GM12878 (cell line): Measurements from ENCODE around the gene TMPRSS7. TPM values are rescaled to one million over a fixed set of nuclear protein-coding genes. Genes with fewer than 3 reads are reported as not detected.

Experiments used
- CHD2 ChIP-seq: IDR thresholded peaks from 2 replicates; pipeline ENCODE4 v1.6.1; 2011; ENCODE audit warnings: low read depth, low read length, improper control_type of control experiment, borderline replicate concordance
- CREB1 ChIP-seq: IDR thresholded peaks from 2 replicates; pipeline ENCODE4 v1.6.1; 2012; ENCODE audit warnings: low read depth, mild to moderate bottlenecking, inconsistent platforms
- EP300 ChIP-seq, 2 experiments: fragments of 150-350 bp in 1 of 2; IDR thresholded peaks; 2 replicates each; pipeline ENCODE4 v1.6.1; 2011 to 2012; ENCODE audit warnings: low read depth in 2 of 2, low read length in 2 of 2, borderline replicate concordance in 1 of 2, improper control_type of control experiment in 1 of 2, inconsistent platforms in 1 of 2; ENCODE audit not compliant: control insufficient read depth in 1 of 2
- EZH2 ChIP-seq: IDR thresholded peaks from 2 replicates; pipeline ENCODE4 v1.6.1; 2012; ENCODE audit warnings: low read depth, mild to moderate bottlenecking, control low read depth, inconsistent platforms, low read length, borderline replicate concordance; ENCODE audit not compliant: control insufficient read depth
- MYB ChIP-seq: fragments of 150-350 bp; IDR thresholded peaks from 2 replicates; pipeline ENCODE4 v1.6.1; 2014; ENCODE audit warnings: mild to moderate bottlenecking, low read depth, low read length, borderline replicate concordance
- NRF1 ChIP-seq: conservative IDR thresholded peaks from 2 replicates; pipeline ENCODE4 v1.6.1; 2011; ENCODE audit warnings: mild to moderate bottlenecking, low read depth, low read length, improper control_type of control experiment
- PAX8 ChIP-seq: fragments of 450-650 bp; IDR thresholded peaks from 2 replicates; pipeline ENCODE4 v1.6.1; 2017; ENCODE audit warnings: mild to moderate bottlenecking, moderate library complexity
- RB1 ChIP-seq: fragments of 450-650 bp; formaldehyde crosslinking; IDR thresholded peaks from 2 replicates; pipeline ENCODE4 v1.6.1; 2017; ENCODE audit warnings: mild to moderate bottlenecking, borderline replicate concordance
- RELA ChIP-seq: fragments of 450-650 bp; IDR thresholded peaks from 2 replicates; pipeline ENCODE4 v1.8.0; 2014; ENCODE audit warnings: borderline replicate concordance; ENCODE audit not compliant: partially characterized antibody
- SMAD1 ChIP-seq: fragments of 450-650 bp; IDR thresholded peaks from 2 replicates; pipeline ENCODE4 v1.6.1; 2018; ENCODE audit warnings: mild to moderate bottlenecking, low read depth; ENCODE audit not compliant: partially characterized antibody
- SMAD5 ChIP-seq: IDR thresholded peaks from 2 replicates; pipeline ENCODE4 v1.6.1; 2016; ENCODE audit warnings: antibody characterized with exemption, low read depth
- SUZ12 ChIP-seq: fragments of 200-600 bp; sonication (generic); IDR thresholded peaks from one replicate; pipeline ENCODE4 v1.6.1; 2018; ENCODE audit warnings: antibody characterized with exemption, mild to moderate bottlenecking; ENCODE audit not compliant: unreplicated experiment
- TBL1XR1 ChIP-seq: IDR thresholded peaks from 2 replicates; pipeline ENCODE4 v1.6.1; 2012; ENCODE audit warnings: low read depth, low read length, improper control_type of control experiment
- TCF7 ChIP-seq: IDR thresholded peaks from 2 replicates; pipeline ENCODE4 v1.6.1; 2014; ENCODE audit warnings: antibody characterized with exemption, borderline replicate concordance
- YY1 ChIP-seq: IDR thresholded peaks from 2 replicates; pipeline ENCODE4 v1.6.1; 2011; ENCODE audit warnings: low read depth, mild to moderate bottlenecking, low read length
- ZNF384 ChIP-seq: IDR thresholded peaks from 2 replicates; pipeline ENCODE4 v1.6.1; 2012; ENCODE audit warnings: low read depth, mild to moderate bottlenecking, low read length, improper control_type of control experiment, borderline replicate concordance
- polyA plus RNA-seq, 11 experiments: library from polyadenylated mRNA; depleted of rRNA in 4 of 11; unstranded in 6 of 11; stranded (reverse) in 5 of 11; fragments of >200 nt; fragmentation: Nextera tagmentation in 4 of 11; fragmentation: Illumina TruSeq in 1 of 11; extraction: Ambion mirVana in 4 of 11; extraction: Trizol in 1 of 11; gene quantifications; 1 replicate in 1 of 11; 2 replicates in 10 of 11; pipeline versions ENCODE4 v1.2.1 to v1.2.3, GENCODE V29; 2011 to 2016; ENCODE audit warnings: inconsistent platforms in 2 of 11, missing spikeins in 2 of 11, low read depth in 1 of 11
- total RNA-seq, 4 experiments: library from RNA; depleted of rRNA in 3 of 4; stranded (reverse); fragments of >200 nt in 3 of 4; fragmentation: Illumina TruSeq in 1 of 4; extraction: Trizol in 1 of 4; gene quantifications; 2 replicates each; pipeline versions ENCODE4 v1.2.1 to v1.2.3, GENCODE V29; 2013 to 2021
- TF ChIP-seq, protein P1 (sequence below): fragments of 450-650 bp; IDR thresholded peaks from 2 replicates; pipeline ENCODE4 v1.6.1; 2018; ENCODE audit warnings: borderline replicate concordance, mild to moderate bottlenecking; ENCODE audit not compliant: partially characterized antibody
- TF ChIP-seq, protein P2 (sequence below): fragments of 450-650 bp; IDR thresholded peaks from 2 replicates; pipeline ENCODE4 v1.6.1; 2016; ENCODE audit warnings: mild to moderate bottlenecking, moderate library complexity, borderline replicate concordance
- TF ChIP-seq, protein P3 (sequence below): IDR thresholded peaks from 2 replicates; pipeline ENCODE4 v1.6.1; 2011; ENCODE audit warnings: borderline replicate concordance, low read depth, mild to moderate bottlenecking, moderate library complexity, mixed read lengths, low read length; ENCODE audit not compliant: insufficient read depth; ENCODE audit errors: extremely low read length
- TF ChIP-seq, protein P4 (sequence below): fragments of 450-650 bp; IDR thresholded peaks from 2 replicates; pipeline ENCODE4 v1.6.1; 2014; ENCODE audit warnings: mild to moderate bottlenecking

The TMPRSS7 gene
- total and polyA plus RNA-seq, 10 of the 15 experiments (the other 5 are each of a cell fraction or from before 2014, with no cell fraction given) = 0.03 TPM; not detected in 9

DNA sequence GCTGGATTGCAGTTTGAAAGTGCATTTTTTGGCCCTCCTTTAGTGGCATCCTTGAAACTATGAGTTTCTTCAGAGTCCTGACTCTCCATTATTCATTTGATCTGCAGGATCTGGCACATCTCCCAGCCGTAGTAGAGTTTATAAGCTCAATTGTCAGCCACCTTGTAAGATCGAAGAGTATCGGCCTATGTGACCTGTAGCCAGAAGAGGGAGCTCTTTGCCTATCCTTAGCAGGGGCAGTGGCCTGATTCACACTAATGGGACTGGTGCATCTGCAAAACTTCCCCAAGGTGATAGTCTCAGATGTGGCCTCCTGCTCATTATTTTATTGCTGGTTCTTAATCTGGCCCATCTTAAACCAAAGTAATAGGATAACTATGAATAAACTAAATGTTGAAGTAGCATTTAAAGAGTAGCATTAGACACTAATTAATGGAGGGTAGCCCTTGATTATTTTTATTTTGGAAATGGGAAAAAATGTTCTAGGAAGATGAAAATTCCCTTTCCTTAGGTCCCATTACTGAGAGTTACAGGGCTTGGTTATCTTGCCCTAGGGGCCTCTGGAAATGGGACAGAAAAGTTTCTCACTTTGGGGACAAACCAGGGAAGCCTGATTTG lies 77.4 kb downstream of the TMPRSS7 start (continued):
- TF ChIP-seq, protein P1, sequence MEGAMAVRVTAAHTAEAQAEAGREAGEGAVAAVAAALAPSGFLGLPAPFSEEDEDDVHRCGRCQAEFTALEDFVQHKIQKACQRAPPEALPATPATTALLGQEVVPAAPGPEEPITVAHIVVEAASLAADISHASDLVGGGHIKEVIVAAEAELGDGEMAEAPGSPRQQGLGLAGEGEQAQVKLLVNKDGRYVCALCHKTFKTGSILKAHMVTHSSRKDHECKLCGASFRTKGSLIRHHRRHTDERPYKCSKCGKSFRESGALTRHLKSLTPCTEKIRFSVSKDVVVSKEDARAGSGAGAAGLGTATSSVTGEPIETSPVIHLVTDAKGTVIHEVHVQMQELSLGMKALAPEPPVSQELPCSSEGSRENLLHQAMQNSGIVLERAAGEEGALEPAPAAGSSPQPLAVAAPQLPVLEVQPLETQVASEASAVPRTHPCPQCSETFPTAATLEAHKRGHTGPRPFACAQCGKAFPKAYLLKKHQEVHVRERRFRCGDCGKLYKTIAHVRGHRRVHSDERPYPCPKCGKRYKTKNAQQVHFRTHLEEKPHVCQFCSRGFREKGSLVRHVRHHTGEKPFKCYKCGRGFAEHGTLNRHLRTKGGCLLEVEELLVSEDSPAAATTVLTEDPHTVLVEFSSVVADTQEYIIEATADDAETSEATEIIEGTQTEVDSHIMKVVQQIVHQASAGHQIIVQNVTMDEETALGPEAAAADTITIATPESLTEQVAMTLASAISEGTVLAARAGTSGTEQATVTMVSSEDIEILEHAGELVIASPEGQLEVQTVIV = no peak
- TF ChIP-seq TCF7 = no peak
- no peak for TF ChIP-seq EZH2
- TF ChIP-seq NRF1 = no peak
- TF ChIP-seq, protein P2, sequence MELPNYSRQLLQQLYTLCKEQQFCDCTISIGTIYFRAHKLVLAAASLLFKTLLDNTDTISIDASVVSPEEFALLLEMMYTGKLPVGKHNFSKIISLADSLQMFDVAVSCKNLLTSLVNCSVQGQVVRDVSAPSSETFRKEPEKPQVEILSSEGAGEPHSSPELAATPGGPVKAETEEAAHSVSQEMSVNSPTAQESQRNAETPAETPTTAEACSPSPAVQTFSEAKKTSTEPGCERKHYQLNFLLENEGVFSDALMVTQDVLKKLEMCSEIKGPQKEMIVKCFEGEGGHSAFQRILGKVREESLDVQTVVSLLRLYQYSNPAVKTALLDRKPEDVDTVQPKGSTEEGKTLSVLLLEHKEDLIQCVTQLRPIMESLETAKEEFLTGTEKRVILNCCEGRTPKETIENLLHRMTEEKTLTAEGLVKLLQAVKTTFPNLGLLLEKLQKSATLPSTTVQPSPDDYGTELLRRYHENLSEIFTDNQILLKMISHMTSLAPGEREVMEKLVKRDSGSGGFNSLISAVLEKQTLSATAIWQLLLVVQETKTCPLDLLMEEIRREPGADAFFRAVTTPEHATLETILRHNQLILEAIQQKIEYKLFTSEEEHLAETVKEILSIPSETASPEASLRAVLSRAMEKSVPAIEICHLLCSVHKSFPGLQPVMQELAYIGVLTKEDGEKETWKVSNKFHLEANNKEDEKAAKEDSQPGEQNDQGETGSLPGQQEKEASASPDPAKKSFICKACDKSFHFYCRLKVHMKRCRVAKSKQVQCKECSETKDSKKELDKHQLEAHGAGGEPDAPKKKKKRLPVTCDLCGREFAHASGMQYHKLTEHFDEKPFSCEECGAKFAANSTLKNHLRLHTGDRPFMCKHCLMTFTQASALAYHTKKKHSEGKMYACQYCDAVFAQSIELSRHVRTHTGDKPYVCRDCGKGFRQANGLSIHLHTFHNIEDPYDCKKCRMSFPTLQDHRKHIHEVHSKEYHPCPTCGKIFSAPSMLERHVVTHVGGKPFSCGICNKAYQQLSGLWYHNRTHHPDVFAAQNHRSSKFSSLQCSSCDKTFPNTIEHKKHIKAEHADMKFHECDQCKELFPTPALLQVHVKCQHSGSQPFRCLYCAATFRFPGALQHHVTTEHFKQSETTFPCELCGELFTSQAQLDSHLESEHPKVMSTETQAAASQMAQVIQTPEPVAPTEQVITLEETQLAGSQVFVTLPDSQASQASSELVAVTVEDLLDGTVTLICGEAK = no peak
- TF ChIP-seq SMAD1 = no peak
- TF ChIP-seq CREB1 = 0 out of 2 replicates have a peak, but pooled peaks have one; percentile 11
- no peak for TF ChIP-seq TBL1XR1
- TF ChIP-seq YY1 = peak; percentile 86
- TF ChIP-seq, protein P3, sequence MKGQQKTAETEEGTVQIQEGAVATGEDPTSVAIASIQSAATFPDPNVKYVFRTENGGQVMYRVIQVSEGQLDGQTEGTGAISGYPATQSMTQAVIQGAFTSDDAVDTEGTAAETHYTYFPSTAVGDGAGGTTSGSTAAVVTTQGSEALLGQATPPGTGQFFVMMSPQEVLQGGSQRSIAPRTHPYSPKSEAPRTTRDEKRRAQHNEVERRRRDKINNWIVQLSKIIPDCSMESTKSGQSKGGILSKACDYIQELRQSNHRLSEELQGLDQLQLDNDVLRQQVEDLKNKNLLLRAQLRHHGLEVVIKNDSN = no peak
- TF ChIP-seq ZNF384 = no peak
- TF ChIP-seq, protein P4, sequence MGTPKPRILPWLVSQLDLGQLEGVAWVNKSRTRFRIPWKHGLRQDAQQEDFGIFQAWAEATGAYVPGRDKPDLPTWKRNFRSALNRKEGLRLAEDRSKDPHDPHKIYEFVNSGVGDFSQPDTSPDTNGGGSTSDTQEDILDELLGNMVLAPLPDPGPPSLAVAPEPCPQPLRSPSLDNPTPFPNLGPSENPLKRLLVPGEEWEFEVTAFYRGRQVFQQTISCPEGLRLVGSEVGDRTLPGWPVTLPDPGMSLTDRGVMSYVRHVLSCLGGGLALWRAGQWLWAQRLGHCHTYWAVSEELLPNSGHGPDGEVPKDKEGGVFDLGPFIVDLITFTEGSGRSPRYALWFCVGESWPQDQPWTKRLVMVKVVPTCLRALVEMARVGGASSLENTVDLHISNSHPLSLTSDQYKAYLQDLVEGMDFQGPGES = no peak
- TF ChIP-seq RELA = peak; percentile 51
- TF ChIP-seq RB1 = no peak; the same call in 1 of the 2 replicates
- TF ChIP-seq PAX8 = no peak
- no peak for TF ChIP-seq MYB
- no peak for TF ChIP-seq SMAD5
- TF ChIP-seq CHD2 = no peak; the same call in 1 of the 2 replicates
- no peak for TF ChIP-seq EP300 (IDR thresholded peaks at IDR 0.05; ENCODE audit: borderline replicate concordance in 1 of 2, control insufficient read depth in 1 of 2, low read depth in 2 of 2, low read length in 2 of 2)
- no peak for TF ChIP-seq SUZ12
